Neural cell (in vitro differentiated cells): ENCODE data around the gene CAPN14. TPM values are rescaled to one million over a fixed set of nuclear protein-coding genes. Genes with fewer than 3 reads are reported as not detected.

Source experiments
- H2AFZ ChIP-seq: fragments of 200-600, 300-800 bp; sonication (generic), shearing (Covaris generic); 2 replicates; pipeline ENCODE4 v1.6.0; 2014; ENCODE audit warnings: low read depth, mild to moderate bottlenecking, antibody characterized with exemption, low read length, moderate library complexity
- H3F3A ChIP-seq: fragments of 200-600 bp; shearing (Covaris generic); 2 replicates; pipeline ENCODE4 v1.6.1; 2016; ENCODE audit warnings: mild to moderate bottlenecking, moderate library complexity, mixed read lengths, antibody characterized with exemption, low read length; ENCODE audit not compliant: insufficient read depth, poor library complexity, severe bottlenecking
- H3K27ac ChIP-seq: fragments of 200-600, 300-800 bp; sonication (generic), shearing (Covaris generic); 2 replicates; pipeline ENCODE4 v1.5.1; 2014; ENCODE audit warnings: mild to moderate bottlenecking, low read length, moderate library complexity
- H3K27me3 ChIP-seq: fragments of 300-800, 200-600 bp; sonication (generic), shearing (Covaris generic); 2 replicates; pipeline ENCODE4 v1.6.0; 2014; ENCODE audit warnings: mild to moderate bottlenecking, low read depth, low read length, moderate library complexity; ENCODE audit not compliant: insufficient read depth
- H3K36me3 ChIP-seq: fragments of 300-800, 200-600 bp; sonication (generic), shearing (Covaris generic); 2 replicates; pipeline ENCODE4 v1.5.1; 2014; ENCODE audit warnings: mild to moderate bottlenecking, antibody characterized with exemption, low read length, moderate library complexity; ENCODE audit not compliant: insufficient read depth
- H3K4me2 ChIP-seq: fragments of 300-800, 200-600 bp; sonication (generic), shearing (Covaris generic); 2 replicates; pipeline ENCODE4 v1.6.0; 2014; ENCODE audit warnings: mild to moderate bottlenecking, low read length
- H3K4me3 ChIP-seq: fragments of 300-800, 200-600 bp; sonication (generic), shearing (Covaris generic); 2 replicates; pipeline ENCODE4 v1.5.1; 2014; ENCODE audit warnings: mild to moderate bottlenecking, low read length, moderate library complexity
- H3K79me2 ChIP-seq: fragments of 200-600 bp; shearing (Covaris generic); replicated peaks from 2 replicates; pipeline ENCODE4 v1.6.0; 2014; ENCODE audit warnings: mild to moderate bottlenecking, low read length, moderate library complexity; ENCODE audit not compliant: insufficient read depth
- H3K9ac ChIP-seq: fragments of 300-800, 200-600 bp; sonication (generic), shearing (Covaris generic); 2 replicates; pipeline ENCODE4 v1.6.1; 2016; ENCODE audit warnings: mild to moderate bottlenecking, low read length, mixed read lengths
- H3K9me2 ChIP-seq: fragments of 200-600 bp; shearing (Covaris generic); 2 replicates; pipeline ENCODE4 v1.6.1; 2016; ENCODE audit warnings: mild to moderate bottlenecking, low read length, mixed read lengths; ENCODE audit not compliant: insufficient read depth
- H3K9me3 ChIP-seq: fragments of 200-600, 300-800 bp; sonication (generic), shearing (Covaris generic); 2 replicates; pipeline ENCODE4 v1.6.1; 2016; ENCODE audit warnings: mild to moderate bottlenecking, mixed run types, low read length, moderate library complexity, mixed read lengths
- H4K20me1 ChIP-seq: fragments of 200-600 bp; shearing (Covaris generic); 2 replicates; pipeline ENCODE4 v1.6.1; 2016; ENCODE audit warnings: mild to moderate bottlenecking, mixed run types; ENCODE audit not compliant: insufficient read depth
- CTCF ChIP-seq: fragments of 450-650 bp; IDR thresholded peaks from 2 replicates; pipeline ENCODE4 v1.5.1; 2014; ENCODE audit warnings: antibody characterized with exemption, mild to moderate bottlenecking, moderate library complexity; ENCODE audit not compliant: poor library complexity, severe bottlenecking
- EP300 ChIP-seq: fragments of 450-650 bp; conservative IDR thresholded peaks from 2 replicates; pipeline ENCODE4 v1.6.1; 2014; ENCODE audit warnings: antibody characterized with exemption, mild to moderate bottlenecking, moderate library complexity; ENCODE audit not compliant: poor library complexity, severe bottlenecking
- EZH2 ChIP-seq: fragments of 200-600, 300-800 bp; shearing (Covaris generic), sonication (generic); IDR thresholded peaks from 2 replicates; pipeline ENCODE4 v1.6.1; 2014; ENCODE audit warnings: antibody characterized with exemption, low read length, borderline replicate concordance, mild to moderate bottlenecking; ENCODE audit not compliant: insufficient read depth, poor library complexity, severe bottlenecking
- MXI1 ChIP-seq: fragments of 450-650 bp; conservative IDR thresholded peaks from 2 replicates; pipeline ENCODE4 v1.6.1; 2014; ENCODE audit warnings: antibody characterized with exemption, mild to moderate bottlenecking; ENCODE audit not compliant: poor library complexity, severe bottlenecking
- POLR2AphosphoS5 ChIP-seq: IDR thresholded peaks from 2 replicates; pipeline ENCODE4 v1.6.1; 2012
- RAD21 ChIP-seq: fragments of 450-650 bp; conservative IDR thresholded peaks from 2 replicates; pipeline ENCODE4 v1.6.1; 2014; ENCODE audit warnings: antibody characterized with exemption, mild to moderate bottlenecking, moderate library complexity
- REST ChIP-seq: IDR thresholded peaks from 2 replicates; pipeline ENCODE4 v1.6.1; 2012; ENCODE audit warnings: borderline replicate concordance
- SMC3 ChIP-seq: fragments of 450-650 bp; conservative IDR thresholded peaks from 2 replicates; pipeline ENCODE4 v1.6.1; 2014; ENCODE audit warnings: antibody characterized with exemption, mild to moderate bottlenecking, moderate library complexity; ENCODE audit not compliant: poor library complexity
- TAF1 ChIP-seq: IDR thresholded peaks from 2 replicates; pipeline ENCODE4 v1.6.1; 2012; ENCODE audit warnings: low read depth
- polyA plus RNA-seq: library from polyadenylated mRNA; depleted of rRNA; stranded (reverse); fragments of >200 nt; gene quantifications from 2 replicates; pipeline ENCODE4 v1.2.3, GENCODE V29; 2014

CAPN14 gene
- polyA plus RNA-seq, 1 donor from 2014 or later: 2.1 TPM

- H3K27me3 ChIP-seq: no peaks in the 10 kb centered on the region
- no peak overlapping the region for H3K4me2 ChIP-seq
- no peaks in the 10 kb centered on the region for H3K79me2 ChIP-seq
- no peaks in the 10 kb centered on the region for H4K20me1 ChIP-seq
- no peak overlapping the region for H2AFZ ChIP-seq
- H3K27ac ChIP-seq: no peak overlapping the region
- H3K4me3 ChIP-seq: peak overlapping the region; percentile 72
- H3K9ac ChIP-seq: no peak overlapping the region
- H3F3A ChIP-seq: no peaks in the 10 kb centered on the region
- no peaks in the 10 kb centered on the region for H3K9me2 ChIP-seq
- H3K36me3 ChIP-seq: no peaks in the 10 kb centered on the region
- no peaks in the 10 kb centered on the region for H3K9me3 ChIP-seq
- TF ChIP-seq CTCF: no peak
- no peak for TF ChIP-seq MXI1
- TF ChIP-seq EP300: no peak
- TF ChIP-seq EZH2: no peak
- TF ChIP-seq REST: no peak
- TF ChIP-seq SMC3: no peak
- no peak for TF ChIP-seq TAF1
- no peak for TF ChIP-seq RAD21
- no peak for TF ChIP-seq POLR2AphosphoS5
Observed at GRCh38 chr2:31236433-31237205, 19.3 kb upstream of the CAPN14 start.

GRCh38 chr2:31235504-31235902, 18.2 kb upstream of the CAPN14 start:
- Histone ChIP-seq H3K4me3 (peak overlapping the region; percentile 72), H3K4me2 (peak overlapping the region; percentile 52), H3K27ac (no peak overlapping the region), H4K20me1 (no peaks in the 10 kb centered on the region), H2AFZ (no peak overlapping the region), H3F3A (no peaks in the 10 kb centered on the region), H3K36me3 (no peaks in the 10 kb centered on the region), H3K79me2 (no peaks in the 10 kb centered on the region), H3K27me3 (no peaks in the 10 kb centered on the region), H3K9me3 (no peaks in the 10 kb centered on the region), H3K9ac (no peak overlapping the region), H3K9me2 (no peaks in the 10 kb centered on the region)
- TF ChIP-seq REST (no peak), EP300 (no peak)
